Endothelial cell of umbilical vein (primary cell): ENCODE data around the gene MYO5B.

ENCODE experiments used
- CTCF ChIP-seq, 2 donors: IDR thresholded peaks; 1 replicate in 1 of 2; 2 replicates in 1 of 2; pipeline ENCODE4 v1.5.1; 2011; ENCODE audit warnings: low read length in 2 of 2, mild to moderate bottlenecking in 2 of 2, moderate library complexity in 2 of 2, control low read depth in 1 of 2, inconsistent platforms in 1 of 2, low read depth in 1 of 2; ENCODE audit not compliant: insufficient read depth in 1 of 2; ENCODE audit errors: extremely low read depth in 1 of 2
- EZH2 ChIP-seq: IDR thresholded peaks from 2 replicates; pipeline ENCODE4 v1.6.1; 2012; ENCODE audit warnings: borderline replicate concordance, low read depth, mild to moderate bottlenecking, moderate library complexity, low read length, inconsistent platforms; ENCODE audit not compliant: severe bottlenecking
- MAX ChIP-seq: IDR thresholded peaks from 2 replicates; pipeline ENCODE4 v1.6.1; 2011; ENCODE audit not compliant: insufficient read depth, insufficient read length
- MYC ChIP-seq: IDR thresholded peaks from one replicate; pipeline ENCODE4 v1.6.1; 2011; ENCODE audit warnings: mild to moderate bottlenecking, low read depth, low read length
- POLR2A ChIP-seq: IDR thresholded peaks from 2 replicates; pipeline ENCODE4 v1.6.1; 2012; ENCODE audit warnings: low read depth, mild to moderate bottlenecking, control low read depth, low read length
- POLR2AphosphoS5 ChIP-seq: IDR thresholded peaks from 2 replicates; pipeline ENCODE4 v1.6.1; 2012; ENCODE audit warnings: low read depth, mild to moderate bottlenecking, control low read depth, low read length, moderate library complexity; ENCODE audit not compliant: insufficient read depth

- TF ChIP-seq POLR2A (no peak), CTCF (IDR thresholded peaks at IDR 0.05; ENCODE audit: extremely low read depth in 1 of 2, insufficient read depth in 1 of 2, low read depth in 1 of 2, low read length in 2 of 2) (no peak), POLR2AphosphoS5 (no peak), MYC (no peak), MAX (no peak), EZH2 (no peak)
Observed at GRCh38 chr18:49847524-49847923, 347.4 kb downstream of the MYO5B start.
